ENCODE measurements around the gene ALG11.

DNA sequence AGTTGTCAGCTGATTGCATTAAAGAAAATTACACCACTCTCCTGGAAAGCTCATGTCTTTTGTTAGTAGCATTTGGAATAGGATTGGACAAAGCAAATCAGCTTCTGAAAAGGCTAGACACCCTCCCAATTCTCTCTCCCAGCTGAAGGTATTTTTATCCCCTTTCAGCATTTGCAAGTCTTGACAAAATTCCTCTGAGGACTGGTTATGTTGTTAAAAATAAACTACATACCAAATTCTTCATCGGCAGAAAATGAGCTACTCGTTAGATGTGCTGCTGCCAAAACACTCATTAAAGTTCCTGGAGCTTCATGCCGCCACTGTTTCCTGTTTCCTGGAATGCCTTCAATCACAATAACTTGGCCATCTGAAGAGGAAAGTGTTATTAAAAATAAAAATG is 49.4 kb downstream of the ALG11 start:
- TF ChIP-seq CTCF (conservative IDR thresholded peaks at IDR 0.05 in 1 of 2, IDR thresholded peaks at IDR 0.05 in 1 of 2; ENCODE audit: extremely low read depth in 1 of 2, insufficient read depth in 1 of 2, low read depth in 1 of 2, low read length in 2 of 2) = no peak
- TF ChIP-seq EZH2 (IDR thresholded peaks at IDR 0.05; ENCODE audit: borderline replicate concordance, low read length) = no peak
